Measurements from ENCODE around the gene CHPF2. TPM values are rescaled to one million over a fixed set of nuclear protein-coding genes. Genes with fewer than 3 reads are reported as not detected.
A peak's percentile ranks its signal among the peaks of the same experiment; 100 is the strongest.

The CHPF2 gene
- total RNA-seq, 2 experiments from 2014 or later, result 23.7 to 27.3 TPM

DNA sequence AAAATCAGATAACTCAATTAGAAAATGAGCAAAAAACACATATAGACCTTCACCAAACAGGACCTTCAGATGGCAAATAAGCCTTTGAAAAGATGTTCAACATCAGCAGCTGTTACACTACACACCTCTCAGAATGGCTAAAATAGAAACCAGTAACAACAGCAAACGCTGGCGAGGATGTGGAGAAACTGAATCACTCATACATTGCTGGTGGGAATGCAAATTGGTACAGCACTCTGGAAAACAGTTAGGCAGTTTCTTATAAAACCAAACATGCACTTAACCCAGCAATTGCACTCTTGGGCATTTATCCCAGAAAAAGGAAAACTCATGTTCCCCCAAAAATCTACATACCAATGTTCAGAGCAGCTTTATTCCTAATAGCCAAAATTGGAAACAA lies 53.9 kb downstream of the CHPF2 start:
- H3K27me3 Mint-ChIP-seq, result peaks cover 5% of the 10 kb centered on the region
- ChIA-PET CTCF (interaction anchor here (0.6 to 1.3 kb wide), 11 partner anchors 8 to 339 kb away, joined by 3 to 5 read pairs (median 3); no protein-coding TSS in a partner anchor), POLR2A (no interaction called here)
- TF ChIP-seq, protein P1, sequence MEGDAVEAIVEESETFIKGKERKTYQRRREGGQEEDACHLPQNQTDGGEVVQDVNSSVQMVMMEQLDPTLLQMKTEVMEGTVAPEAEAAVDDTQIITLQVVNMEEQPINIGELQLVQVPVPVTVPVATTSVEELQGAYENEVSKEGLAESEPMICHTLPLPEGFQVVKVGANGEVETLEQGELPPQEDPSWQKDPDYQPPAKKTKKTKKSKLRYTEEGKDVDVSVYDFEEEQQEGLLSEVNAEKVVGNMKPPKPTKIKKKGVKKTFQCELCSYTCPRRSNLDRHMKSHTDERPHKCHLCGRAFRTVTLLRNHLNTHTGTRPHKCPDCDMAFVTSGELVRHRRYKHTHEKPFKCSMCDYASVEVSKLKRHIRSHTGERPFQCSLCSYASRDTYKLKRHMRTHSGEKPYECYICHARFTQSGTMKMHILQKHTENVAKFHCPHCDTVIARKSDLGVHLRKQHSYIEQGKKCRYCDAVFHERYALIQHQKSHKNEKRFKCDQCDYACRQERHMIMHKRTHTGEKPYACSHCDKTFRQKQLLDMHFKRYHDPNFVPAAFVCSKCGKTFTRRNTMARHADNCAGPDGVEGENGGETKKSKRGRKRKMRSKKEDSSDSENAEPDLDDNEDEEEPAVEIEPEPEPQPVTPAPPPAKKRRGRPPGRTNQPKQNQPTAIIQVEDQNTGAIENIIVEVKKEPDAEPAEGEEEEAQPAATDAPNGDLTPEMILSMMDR (IDR thresholded peaks at IDR 0.05), result no peak
- DNase-seq (peak; percentile 64), ATAC-seq (peak; percentile 83)
- intact Hi-C loops (cut with micrococcal nuclease), result no loop called here
- H3K36me3 Mint-ChIP-seq (ENCODE audit: low read depth), result no peaks in the 10 kb centered on the region
- H3K4me1 Mint-ChIP-seq (ENCODE audit: low read depth), result peaks cover 6% of the 10 kb centered on the region
- H3K9me3 Mint-ChIP-seq, result peaks cover 4% of the 10 kb centered on the region
- no peak overlapping the region for H3K27ac Mint-ChIP-seq
- H3K4me3 Mint-ChIP-seq, result no peak overlapping the region

Other genes starting within 250 kb of the CHPF2 start
- gene NOS3, start 241.5 kb upstream of the CHPF2 start, total RNA-seq, result 1 to 10 TPM; 5.4 to 6.2 TPM
- 10 to 100 TPM; 12.6 to 14.0 TPM for gene ATG9B, start 208.0 kb upstream of the CHPF2 start, total RNA-seq
- 10 to 100 TPM; 41.4 to 47.5 TPM for gene ABCB8, start 204.0 kb upstream of the CHPF2 start, total RNA-seq
- gene ASIC3, start 184.0 kb upstream of the CHPF2 start, total RNA-seq, result 1 to 10 TPM; 3.7 to 5.8 TPM
- gene CDK5, start 174.6 kb upstream of the CHPF2 start, total RNA-seq, result 10 to 100 TPM in 1 of 2 experiments, 1 to 10 TPM in 1; 9.9 to 10.4 TPM
- gene SLC4A2, start 172.9 kb upstream of the CHPF2 start, total RNA-seq, result 10 to 100 TPM; 42.7 to 46.1 TPM
- 10 to 100 TPM; 54.0 to 59.4 TPM for gene FASTK, start 151.7 kb upstream of the CHPF2 start, total RNA-seq
- 10 to 100 TPM; 59.7 to 64.2 TPM for gene TMUB1, start 149.0 kb upstream of the CHPF2 start, total RNA-seq
- gene AGAP3, start 146.0 kb upstream of the CHPF2 start, total RNA-seq, result 10 to 100 TPM; 20.6 to 22.0 TPM
- not detected for gene GBX1, start 64.8 kb upstream of the CHPF2 start, total RNA-seq
- not detected for gene ASB10, start 45.2 kb upstream of the CHPF2 start, total RNA-seq
- not detected for gene H2BK1, start 22.0 kb upstream of the CHPF2 start, total RNA-seq
- 10 to 100 TPM; 48.1 to 56.2 TPM for gene ABCF2, start 5.3 kb upstream of the CHPF2 start, total RNA-seq
- gene SMARCD3, start 16.2 kb downstream of the CHPF2 start, total RNA-seq, result 1 to 10 TPM; 8.2 to 8.9 TPM
- gene NUB1, start 109.3 kb downstream of the CHPF2 start, total RNA-seq, result 10 to 100 TPM; 41.0 to 42.5 TPM
- gene WDR86, start 177.6 kb downstream of the CHPF2 start, total RNA-seq, result under 1 TPM; 0.25 TPM
- gene CRYGN, start 207.7 kb downstream of the CHPF2 start, total RNA-seq, result under 1 TPM; 0.16 to 0.90 TPM